Gastroesophageal sphincter (tissue), 4 donors: Measurements from ENCODE around the gene NFKB1. TPM values are rescaled to one million over a fixed set of nuclear protein-coding genes. Genes with fewer than 3 reads are reported as not detected.
A peak's percentile ranks its signal among the peaks of the same experiment; 100 is the strongest.

Source experiments
- ATAC-seq: fragments of 150-250 bp; one replicate; pipeline ENCODE4 v1.9.1; 2016; ENCODE audit warnings: mild to moderate bottlenecking, moderate library complexity
- H3K27ac ChIP-seq, 4 donors: fragments of 200-600 bp; sonication (generic) in 3 of 4; 1 replicate in 3 of 4; 2 replicates in 1 of 4; pipeline ENCODE4 v1.5.1; 2016 to 2019
- H3K27me3 ChIP-seq: fragments of 200-600 bp; sonication (generic); one replicate; pipeline ENCODE4 v1.5.1; 2019
- H3K36me3 ChIP-seq, 2 donors: fragments of 200-600 bp; sonication (generic); one replicate each; pipeline ENCODE4 v1.5.1; 2019; ENCODE audit warnings: control low read depth in 1 of 2
- H3K4me1 ChIP-seq, 3 donors: fragments of 200-600 bp; sonication (generic); 1 replicate in 2 of 3; 2 replicates in 1 of 3; pipeline ENCODE4 v1.5.1; 2016 to 2019; ENCODE audit warnings: control low read depth in 2 of 3
- H3K4me3 ChIP-seq, 2 donors: fragments of 200-600 bp; sonication (generic); one replicate each; pipeline ENCODE4 v1.5.1; 2019; ENCODE audit warnings: mild to moderate bottlenecking in 1 of 2, moderate library complexity in 1 of 2
- H3K9me3 ChIP-seq, 3 donors: fragments of 200-600 bp; sonication (generic); one replicate each; pipeline ENCODE4 v1.5.1; 2017 to 2019; ENCODE audit warnings: control low read depth in 2 of 3
- EP300 ChIP-seq: sonication (generic); formaldehyde crosslinking; IDR thresholded peaks from one replicate; pipeline ENCODE4 v1.6.1; 2017; ENCODE audit warnings: antibody characterized with exemption, mild to moderate bottlenecking
- POLR2A ChIP-seq, 2 donors: fragments of 450-650 bp; IDR thresholded peaks; one replicate each; pipeline ENCODE4 v1.6.1; 2017; ENCODE audit warnings: antibody characterized with exemption in 2 of 2, mild to moderate bottlenecking in 2 of 2, moderate library complexity in 1 of 2
- POLR2AphosphoS5 ChIP-seq: sonication (generic); formaldehyde crosslinking; IDR thresholded peaks from one replicate; pipeline ENCODE4 v1.6.1; 2017; ENCODE audit warnings: antibody characterized with exemption
- WGBS, 2 donors: methylation state at CpG; one replicate each; pipeline ENCODE4 v1.1.5; 2018; ENCODE audit warnings: low coverage in 1 of 2; 5-methylcytosine and 5-hydroxymethylcytosine counted together
- total RNA-seq, 4 donors: library from RNA; depleted of rRNA; stranded (reverse); fragments of >200 nt; gene quantifications; one replicate each; pipeline ENCODE4 v1.1.0, GENCODE V29; 2016
- TF ChIP-seq, protein P1 (sequence below), 4 experiments: fragments of 200-600 bp in 2 of 4; fragments of 450-650 bp in 2 of 4; sonication (generic) in 1 of 4; IDR thresholded peaks; one replicate each; pipeline ENCODE4 v1.5.1; 2017 to 2019; ENCODE audit warnings: antibody characterized with exemption in 4 of 4, mild to moderate bottlenecking in 2 of 4, moderate library complexity in 2 of 4

NFKB1 gene
- total RNA-seq, 4 donors from 2014 or later = 27.6 to 50.1 (median 43.8) TPM

DNA sequence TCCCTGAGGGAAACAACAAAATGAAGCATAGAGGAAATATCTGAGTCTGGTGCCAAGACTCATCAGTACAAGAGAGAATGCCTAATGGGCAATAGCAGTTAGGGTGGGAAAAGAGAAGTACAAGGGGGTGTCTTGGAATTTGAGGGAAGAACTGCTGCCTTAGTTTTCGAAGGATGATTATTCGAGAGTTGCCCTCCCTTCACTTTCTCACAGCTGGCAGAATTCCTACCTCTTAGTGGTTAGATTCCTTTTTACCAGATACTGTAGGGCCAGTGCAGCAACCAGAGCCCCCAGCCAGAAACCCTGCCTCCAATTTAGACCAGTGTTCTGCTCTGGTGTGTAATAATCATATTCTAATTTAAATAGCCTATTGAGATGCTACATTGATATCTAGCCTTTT is 56.5 kb downstream of the NFKB1 start:
- Histone ChIP-seq H3K4me1 (peaks cover 8 to 70% (median 20%) of the 10 kb centered on the region in 3 donors), H3K27ac (peak overlapping the region in 1 of 4 donors; percentile 30), H3K4me3 (no peak overlapping the region), H3K27me3 (no peaks in the 10 kb centered on the region), H3K36me3 (no peaks in the 10 kb centered on the region), H3K9me3 (no peaks in the 10 kb centered on the region)
- WGBS, 2 donors = 73 to 83% methylated on average over 2 of the region's 2 CpGs
- ATAC-seq = no peak
- TF ChIP-seq EP300 (no peak), POLR2AphosphoS5 (no peak), POLR2A (IDR thresholded peaks at IDR 0.05) (no peak)
- TF ChIP-seq, protein P1, sequence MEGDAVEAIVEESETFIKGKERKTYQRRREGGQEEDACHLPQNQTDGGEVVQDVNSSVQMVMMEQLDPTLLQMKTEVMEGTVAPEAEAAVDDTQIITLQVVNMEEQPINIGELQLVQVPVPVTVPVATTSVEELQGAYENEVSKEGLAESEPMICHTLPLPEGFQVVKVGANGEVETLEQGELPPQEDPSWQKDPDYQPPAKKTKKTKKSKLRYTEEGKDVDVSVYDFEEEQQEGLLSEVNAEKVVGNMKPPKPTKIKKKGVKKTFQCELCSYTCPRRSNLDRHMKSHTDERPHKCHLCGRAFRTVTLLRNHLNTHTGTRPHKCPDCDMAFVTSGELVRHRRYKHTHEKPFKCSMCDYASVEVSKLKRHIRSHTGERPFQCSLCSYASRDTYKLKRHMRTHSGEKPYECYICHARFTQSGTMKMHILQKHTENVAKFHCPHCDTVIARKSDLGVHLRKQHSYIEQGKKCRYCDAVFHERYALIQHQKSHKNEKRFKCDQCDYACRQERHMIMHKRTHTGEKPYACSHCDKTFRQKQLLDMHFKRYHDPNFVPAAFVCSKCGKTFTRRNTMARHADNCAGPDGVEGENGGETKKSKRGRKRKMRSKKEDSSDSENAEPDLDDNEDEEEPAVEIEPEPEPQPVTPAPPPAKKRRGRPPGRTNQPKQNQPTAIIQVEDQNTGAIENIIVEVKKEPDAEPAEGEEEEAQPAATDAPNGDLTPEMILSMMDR (IDR thresholded peaks at IDR 0.05) = no peak

- ATAC-seq = no peak
- peak overlapping the region; percentile 1 to 48 (median 23) for H3K27ac ChIP-seq
These were observed 59.0 kb downstream of the NFKB1 start for GRCh38 chr4:102560115-102560514.

GRCh38 chr4:102560571-102561341 is 59.6 kb downstream of the NFKB1 start:
- H3K9me3 ChIP-seq = no peaks in the 10 kb centered on the region
- WGBS, 2 donors = 36 to 56% methylated on average over 2 to 4 of the region's 4 CpGs
- peak overlapping the region; percentile 1 to 48 (median 23) for H3K27ac ChIP-seq
- H3K36me3 ChIP-seq = no peaks in the 10 kb centered on the region
- peak; percentile 27 for ATAC-seq
- H3K4me1 ChIP-seq = peaks cover 0 to 64% (median 6%) of the 10 kb centered on the region in 3 donors
- TF ChIP-seq POLR2AphosphoS5 (no peak), POLR2A (IDR thresholded peaks at IDR 0.05) (no peak), EP300 (no peak)
- TF ChIP-seq, protein P1 (IDR thresholded peaks at IDR 0.05) = no peak
- no peak overlapping the region for H3K4me3 ChIP-seq
- H3K27me3 ChIP-seq = no peaks in the 10 kb centered on the region

More at GRCh38 chr4:102560115-102560514, 59.0 kb downstream of the NFKB1 start:
- Histone ChIP-seq H3K36me3 (no peaks in the 10 kb centered on the region), H3K27me3 (no peaks in the 10 kb centered on the region), H3K9me3 (no peaks in the 10 kb centered on the region), H3K4me3 (no peak overlapping the region), H3K4me1 (peaks cover 0 to 60% (median 6%) of the 10 kb centered on the region in 3 donors)
- WGBS, 2 donors = 14 to 20% methylated on average over 5 of the region's 5 CpGs
- TF ChIP-seq EP300 (no peak), POLR2AphosphoS5 (no peak)

- 82 to 100% methylated on average over 1 of the region's 1 CpG for WGBS, 2 donors
- no peak for TF ChIP-seq EP300
- no peak for TF ChIP-seq POLR2A (IDR thresholded peaks at IDR 0.05)
- TF ChIP-seq, protein P1 (IDR thresholded peaks at IDR 0.05) = no peak
- TF ChIP-seq POLR2AphosphoS5 = no peak
These were observed 61.8 kb downstream of the NFKB1 start for GRCh38 chr4:102563000-102563399.

GRCh38 chr4:102564399-102565059 is 63.4 kb downstream of the NFKB1 start:
- Histone ChIP-seq H3K36me3 (peaks cover 0 to 10% of the 10 kb centered on the region in 2 donors), H3K4me1 (peaks cover 0 to 77% (median 6%) of the 10 kb centered on the region in 3 donors), H3K4me3 (no peak overlapping the region), H3K9me3 (no peaks in the 10 kb centered on the region), H3K27ac (no peak overlapping the region), H3K27me3 (no peaks in the 10 kb centered on the region)
- peak; percentile 17 for ATAC-seq
- TF ChIP-seq, protein P1 (IDR thresholded peaks at IDR 0.05) = no peak
- TF ChIP-seq POLR2AphosphoS5 (no peak), EP300 (no peak), POLR2A (IDR thresholded peaks at IDR 0.05) (no peak)
- WGBS, 2 donors = 57 to 86% methylated on average over 1 to 3 of the region's 4 CpGs

More at GRCh38 chr4:102563000-102563399, 61.8 kb downstream of the NFKB1 start:
- Histone ChIP-seq H3K36me3 (peaks cover 0 to 10% of the 10 kb centered on the region in 2 donors), H3K4me3 (no peak overlapping the region), H3K9me3 (no peaks in the 10 kb centered on the region), H3K4me1 (peaks cover 0 to 73% (median 6%) of the 10 kb centered on the region in 3 donors), H3K27ac (no peak overlapping the region), H3K27me3 (no peaks in the 10 kb centered on the region)
- no peak for ATAC-seq
